IMR-90 (cell line): ENCODE data around the gene CHRNA7. TPM values are rescaled to one million over a fixed set of nuclear protein-coding genes. Genes with fewer than 3 reads are reported as not detected.

ENCODE experiments used
- ATAC-seq: fragments of 200-7000 bp; cut with Tn5 transposase; 2 replicates; pipeline ENCODE4 v1.9.1; 2020; ENCODE audit warnings: low read depth, mild to moderate bottlenecking, moderate library complexity
- BruUV-seq: library from RNA; stranded (reverse); fragments of 400-500 nt; replicated peaks from 2 replicates; lab custom pipeline; 2021; lab: Mats Ljungman, UMichigan
- CTCF ChIA-PET: fragments of 300-600 bp; formaldehyde crosslinking; extraction: SDS; loops from one replicate; lab custom pipeline; 2021; ENCODE audit warnings: antibody characterized with exemption; lab: Yijun Ruan, JAX
- POLR2A ChIA-PET: fragments of 300-600 bp; sonication (Branson Sonifier 250); formaldehyde crosslinking; loops from one replicate; lab custom pipeline; 2022; ENCODE audit warnings: antibody characterized with exemption; ENCODE audit not compliant: unreplicated experiment; lab: Charles Lee
- DNase-seq: peaks from one replicate; pipeline ENCODE4 v3.0.0; 2013
- H2AFZ ChIP-seq: replicated peaks from 2 replicates; pipeline ENCODE3; 2013; ENCODE audit warnings: low read length, mild to moderate bottlenecking; ENCODE audit not compliant: poor library complexity
- H2AK5ac ChIP-seq: 2 replicates; pipeline ENCODE4 v1.6.1; 2013; ENCODE audit warnings: low read depth, low read length, inconsistent platforms
- H2AK9ac ChIP-seq: replicated peaks from 2 replicates; pipeline ENCODE3; 2013; ENCODE audit warnings: mild to moderate bottlenecking, low read depth, low read length, moderate library complexity; ENCODE audit not compliant: poor library complexity
- H2BK120ac ChIP-seq: 2 replicates; pipeline ENCODE4 v1.6.1; 2013; ENCODE audit warnings: low read depth, low read length, inconsistent platforms
- H2BK15ac ChIP-seq: 3 replicates; pipeline ENCODE4 v1.6.1; 2013; ENCODE audit warnings: low read depth, low read length, inconsistent platforms
- H2BK20ac ChIP-seq: 2 replicates; pipeline ENCODE4 v1.6.1; 2013; ENCODE audit warnings: low read depth, mild to moderate bottlenecking, inconsistent platforms, low read length, moderate library complexity
- H2BK5ac ChIP-seq: 2 replicates; pipeline ENCODE4 v1.6.1; 2013; ENCODE audit warnings: mild to moderate bottlenecking, low read depth, low read length, inconsistent platforms; ENCODE audit not compliant: poor library complexity, severe bottlenecking
- H3K14ac ChIP-seq: replicated peaks from 2 replicates; pipeline ENCODE4 v1.6.1; 2013; ENCODE audit warnings: low read depth, low read length, inconsistent platforms
- H3K18ac ChIP-seq: 2 replicates; pipeline ENCODE4 v1.6.1; 2013; ENCODE audit warnings: low read depth, low read length, control low read depth
- H3K23ac ChIP-seq: 2 replicates; pipeline ENCODE4 v1.6.1; 2013; ENCODE audit warnings: low read depth, low read length, inconsistent platforms
- H3K27ac ChIP-seq: 2 replicates; pipeline ENCODE4 v1.5.1; 2013; ENCODE audit warnings: mild to moderate bottlenecking, control low read depth, low read length; ENCODE audit not compliant: insufficient read depth
- H3K27me3 ChIP-seq: 2 replicates; pipeline ENCODE4 v1.6.1; 2013; ENCODE audit warnings: low read length; ENCODE audit not compliant: control insufficient read depth, insufficient read depth
- H3K36me3 ChIP-seq: 2 replicates; pipeline ENCODE4 v1.6.1; 2013; ENCODE audit warnings: low read length, mixed read lengths; ENCODE audit not compliant: control insufficient read depth, insufficient read depth
- H3K4ac ChIP-seq: 2 replicates; pipeline ENCODE4 v1.6.1; 2013; ENCODE audit warnings: low read depth, low read length, inconsistent platforms
- H3K4me1 ChIP-seq: 2 replicates; pipeline ENCODE4 v1.6.1; 2013; ENCODE audit warnings: low read length, mixed read lengths; ENCODE audit not compliant: control insufficient read depth, insufficient read depth
- H3K4me2 ChIP-seq: 2 replicates; pipeline ENCODE4 v1.6.1; 2013; ENCODE audit warnings: low read depth, mild to moderate bottlenecking, control low read depth, low read length, moderate library complexity
- H3K4me3 ChIP-seq: 2 replicates; pipeline ENCODE4 v1.5.1; 2013; ENCODE audit warnings: low read depth, mild to moderate bottlenecking, control low read depth, low read length, moderate library complexity; ENCODE audit not compliant: insufficient read depth
- H3K56ac ChIP-seq: 2 replicates; pipeline ENCODE4 v1.6.1; 2013; ENCODE audit warnings: low read length, inconsistent platforms; ENCODE audit not compliant: insufficient read depth; ENCODE audit errors: extremely low read depth
- H3K79me1 ChIP-seq, 2 experiments: 2 replicates each; pipeline ENCODE4 v1.6.1; 2013; ENCODE audit warnings: low read length in 2 of 2, inconsistent platforms in 1 of 2, low read depth in 1 of 2
- H3K9ac ChIP-seq: 2 replicates; pipeline ENCODE4 v1.6.1; 2013; ENCODE audit warnings: low read depth, low read length, control low read depth
- H3K9me1 ChIP-seq: 2 replicates; pipeline ENCODE4 v1.6.1; 2013; ENCODE audit warnings: low read length, inconsistent platforms; ENCODE audit not compliant: insufficient read depth
- H3K9me3 ChIP-seq: 2 replicates; pipeline ENCODE4 v1.6.1; 2013; ENCODE audit warnings: low read length; ENCODE audit not compliant: control insufficient read depth, insufficient read depth
- H4K20me1 ChIP-seq: 2 replicates; pipeline ENCODE4 v1.6.1; 2013; ENCODE audit warnings: low read length, inconsistent platforms; ENCODE audit not compliant: insufficient read depth
- H4K5ac ChIP-seq: 2 replicates; pipeline ENCODE4 v1.6.1; 2013; ENCODE audit warnings: mild to moderate bottlenecking, low read depth, low read length, control low read depth
- H4K8ac ChIP-seq, 2 experiments: 2 replicates each; pipeline ENCODE4 v1.6.1; 2013; ENCODE audit warnings: low read depth in 2 of 2, low read length in 2 of 2, control low read depth in 1 of 2, inconsistent platforms in 1 of 2
- H4K91ac ChIP-seq: 2 replicates; pipeline ENCODE4 v1.6.1; 2013; ENCODE audit warnings: low read depth, low read length, inconsistent platforms; ENCODE audit not compliant: insufficient read depth
- SMC3 ChIP-seq: fragments of 150-350 bp; IDR thresholded peaks from 2 replicates; pipeline ENCODE4 v1.6.1; 2016; ENCODE audit warnings: low read depth, mild to moderate bottlenecking, antibody characterized with exemption, low read length, moderate library complexity
- WGBS, 2 experiments: methylation state at CpG; one replicate each; pipeline versions ENCODE4 v1.1.5 to v1.1.7; 2013; ENCODE audit warnings: missing lambda C conversion rate in 2 of 2; ENCODE audit not compliant: insufficient read length in 1 of 2; ENCODE audit errors: extremely low coverage in 2 of 2; 5-methylcytosine and 5-hydroxymethylcytosine counted together
- dilution Hi-C: fragments of 300-500 bp; cut with HindIII; formaldehyde crosslinking; loops from one replicate; pipeline ENCODE4 v1.14.3; 2018; ENCODE audit warnings: low sequenced_read_pairs; ENCODE audit not compliant: unreplicated experiment
- in situ Hi-C: fragments of 300-500 bp; cut with MboI; formaldehyde crosslinking; loops from 3 replicates; pipeline ENCODE4 v1.14.3; 2019; ENCODE audit warnings: low sequenced_read_pairs, inconsistent platforms, mixed read lengths
- intact Hi-C: fragments of 100-400 bp; cut with micrococcal nuclease; formaldehyde crosslinking; loops from 2 replicates; pipeline ENCODE4 v1.10.0; 2022
- polyA plus RNA-seq, 3 experiments: library from polyadenylated mRNA; depleted of rRNA; stranded (reverse); fragments of >200 nt; gene quantifications; 2 replicates each; pipeline ENCODE4 v1.2.3, GENCODE V29; 2012; ENCODE audit warnings: low replicate concordance in 1 of 3
- total RNA-seq: library from RNA; depleted of rRNA; stranded (reverse); fragments of >200 nt; gene quantifications from 2 replicates; pipeline ENCODE4 v1.2.3, GENCODE V29; 2012
- TF ChIP-seq, protein P1 (sequence below): conservative IDR thresholded peaks from 2 replicates; pipeline ENCODE4 v1.5.1; 2012; ENCODE audit warnings: mild to moderate bottlenecking, low read depth, low read length, improper control_type of control experiment

CHRNA7 gene
- total and polyA plus RNA-seq, 2 of the 4 experiments (the other 2 are of a cell fraction): 0.10 TPM; not detected in 1

DNA sequence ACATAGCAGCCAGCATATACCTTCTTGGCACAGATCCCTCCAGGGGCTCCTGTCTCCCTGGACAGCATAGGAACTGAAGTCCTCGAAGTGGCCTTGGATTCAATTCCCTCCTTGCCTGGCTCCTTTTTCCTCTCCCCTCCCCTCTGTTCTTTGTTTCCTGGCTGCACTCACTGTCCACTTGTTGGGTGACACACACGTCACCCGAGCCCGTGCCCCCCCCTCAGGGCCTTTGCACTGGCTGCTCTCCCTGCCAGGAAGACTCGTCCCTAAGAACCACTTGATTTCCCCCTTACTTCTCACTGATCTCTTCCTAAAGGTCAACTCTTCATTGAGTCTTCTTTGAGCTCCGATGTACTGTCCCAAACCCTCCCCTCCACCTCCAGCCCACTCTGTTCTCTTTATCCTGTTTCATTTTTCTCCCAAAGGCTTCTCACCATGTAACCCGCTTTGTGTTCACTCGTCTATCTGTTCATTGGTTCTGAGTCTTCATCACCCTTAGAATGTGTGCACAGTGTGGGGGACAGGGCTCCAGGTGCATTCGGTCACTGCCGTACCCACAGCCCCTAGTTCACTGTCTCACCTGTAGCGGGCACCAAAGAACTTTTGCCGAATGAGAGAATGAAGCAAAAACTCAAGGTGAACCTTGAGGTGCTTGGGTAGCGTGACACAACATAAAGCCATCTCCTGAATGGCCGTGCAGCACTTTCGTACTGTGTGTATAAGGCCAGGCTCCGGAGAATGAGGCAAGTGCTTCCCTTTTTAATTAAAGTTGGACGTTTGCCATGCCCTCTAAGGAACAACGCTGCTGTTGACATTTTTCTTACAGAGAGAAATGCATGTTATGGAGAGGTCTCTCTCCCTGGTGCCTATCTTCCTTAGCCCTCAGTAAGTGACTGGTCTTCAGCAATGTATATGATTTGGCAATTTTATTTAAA lies 74.0 kb downstream of the CHRNA7 start:
- Histone ChIP-seq H3K56ac (no peak overlapping the region), H2AK9ac (no peak overlapping the region), H3K4me1 (no peaks in the 10 kb centered on the region), H3K79me1 (no peaks in the 10 kb centered on the region), H3K4me3 (no peak overlapping the region), H3K23ac (no peak overlapping the region), H4K5ac (no peak overlapping the region), H2AK5ac (no peak overlapping the region), H2BK120ac (no peak overlapping the region), H3K27ac (no peak overlapping the region), H3K9me1 (no peaks in the 10 kb centered on the region), H3K9ac (no peak overlapping the region), H4K91ac (no peak overlapping the region), H3K4ac (no peak overlapping the region), H3K14ac (no peak overlapping the region), H3K36me3 (no peaks in the 10 kb centered on the region), H3K27me3 (no peaks in the 10 kb centered on the region), H2BK20ac (no peak overlapping the region), H3K9me3 (no peaks in the 10 kb centered on the region), H2BK15ac (no peak overlapping the region), H2BK5ac (no peak overlapping the region), H4K20me1 (no peaks in the 10 kb centered on the region), H3K4me2 (no peak overlapping the region), H4K8ac (no peak overlapping the region), H3K18ac (no peak overlapping the region), H2AFZ (no peak overlapping the region)
- no TSS peak for BruUV-seq
- ATAC-seq: no peak
- WGBS, 2 experiments: 53% methylated on average over 6 of the region's 18 CpGs; no CpG with 5 or more reads in 1 of the 2 experiments
- DNase-seq: no peak
- dilution Hi-C loops (no loop called here), in situ Hi-C loops (no loop called here), intact Hi-C loops (no loop called here)
- ChIA-PET CTCF (no interaction called here), POLR2A (no interaction called here)
- TF ChIP-seq SMC3: no peak
- TF ChIP-seq, protein P1, sequence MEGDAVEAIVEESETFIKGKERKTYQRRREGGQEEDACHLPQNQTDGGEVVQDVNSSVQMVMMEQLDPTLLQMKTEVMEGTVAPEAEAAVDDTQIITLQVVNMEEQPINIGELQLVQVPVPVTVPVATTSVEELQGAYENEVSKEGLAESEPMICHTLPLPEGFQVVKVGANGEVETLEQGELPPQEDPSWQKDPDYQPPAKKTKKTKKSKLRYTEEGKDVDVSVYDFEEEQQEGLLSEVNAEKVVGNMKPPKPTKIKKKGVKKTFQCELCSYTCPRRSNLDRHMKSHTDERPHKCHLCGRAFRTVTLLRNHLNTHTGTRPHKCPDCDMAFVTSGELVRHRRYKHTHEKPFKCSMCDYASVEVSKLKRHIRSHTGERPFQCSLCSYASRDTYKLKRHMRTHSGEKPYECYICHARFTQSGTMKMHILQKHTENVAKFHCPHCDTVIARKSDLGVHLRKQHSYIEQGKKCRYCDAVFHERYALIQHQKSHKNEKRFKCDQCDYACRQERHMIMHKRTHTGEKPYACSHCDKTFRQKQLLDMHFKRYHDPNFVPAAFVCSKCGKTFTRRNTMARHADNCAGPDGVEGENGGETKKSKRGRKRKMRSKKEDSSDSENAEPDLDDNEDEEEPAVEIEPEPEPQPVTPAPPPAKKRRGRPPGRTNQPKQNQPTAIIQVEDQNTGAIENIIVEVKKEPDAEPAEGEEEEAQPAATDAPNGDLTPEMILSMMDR: no peak
